Amygdala (tissue), 56 donors: Measurements from ENCODE around the gene PCED1A.

ENCODE experiments used
- DNase-seq, 56 donors: peaks; one replicate each; lab custom pipeline; 2025; lab: John Stamatoyannopoulos, UW

Gene PCED1A

GRCh38 chr20:2840138-2840966 lies at the start of gene PCED1A, which contains the start of gene VPS16:
TSS of gene PCED1A (minus strand) at chr20:2840655. CDS start at chr20:2839912, 743 bp downstream.
TSS of gene VPS16 (plus strand) at chr20:2840745. CDS start at chr20:2840775, 30 bp downstream.
- DNase-seq, result peak; percentile 42 to 93 (median 80)

- no peak for DNase-seq
Measured at GRCh38 chr20:2889797-2890196, 49.3 kb upstream of the PCED1A start.

GRCh38 chr20:2889209-2889608 lies 48.8 kb upstream of the PCED1A start:
- DNase-seq, result no peak

GRCh38 chr20:2888224-2888955 lies 47.9 kb upstream of the PCED1A start:
- no peak for DNase-seq

- no peak for DNase-seq
Measured at GRCh38 chr20:2887715-2888114, 47.3 kb upstream of the PCED1A start.

- DNase-seq, result no peak
Measured at GRCh38 chr20:2883726-2884637, 43.5 kb upstream of the PCED1A start.

- no peak for DNase-seq
Measured at GRCh38 chr20:2880650-2881049, 40.2 kb upstream of the PCED1A start.

GRCh38 chr20:2879146-2879545 lies 38.7 kb upstream of the PCED1A start:
- DNase-seq, result peak in 13 of 56 donors; percentile 11 to 53 (median 23)

GRCh38 chr20:2878515-2878914 lies 38.1 kb upstream of the PCED1A start:
- DNase-seq, result no peak

- no peak for DNase-seq
Measured at GRCh38 chr20:2875690-2876203, 35.3 kb upstream of the PCED1A start.

GRCh38 chr20:2874456-2874855 lies 34.0 kb upstream of the PCED1A start:
- peak in 12 of 56 donors; percentile 5 to 37 (median 27) for DNase-seq

GRCh38 chr20:2873747-2874041 lies 33.2 kb upstream of the PCED1A start:
- peak in 7 of 56 donors; percentile 39 to 71 (median 50) for DNase-seq

- DNase-seq, result peak; percentile 36 to 96 (median 87)
Measured at GRCh38 chr20:2873010-2873746, 32.7 kb upstream of the PCED1A start, which contains the start of gene PTPRA. TSS of gene PTPRA (plus strand) at chr20:2873481. CDS start at chr20:2964278, 90,797 bp downstream.

- DNase-seq, result peak in 48 of 56 donors; percentile 24 to 83 (median 59)
Measured at GRCh38 chr20:2872459-2873009, 32.1 kb upstream of the PCED1A start.

GRCh38 chr20:2871661-2872458 lies 31.4 kb upstream of the PCED1A start:
- peak in 4 of 56 donors; percentile 47 to 56 (median 55) for DNase-seq

- DNase-seq, result no peak
Measured at GRCh38 chr20:2871111-2871465, 30.6 kb upstream of the PCED1A start.

- no peak for DNase-seq
Measured at GRCh38 chr20:2869381-2869780, 28.9 kb upstream of the PCED1A start.

- peak in 1 of 56 donors; percentile 19 for DNase-seq
Measured at GRCh38 chr20:2867081-2867864, 26.8 kb upstream of the PCED1A start.
